GM18526 (cell line): Measurements from ENCODE around the gene CDH23.

Experiments
- POLR2A ChIP-seq: IDR thresholded peaks from 3 replicates; pipeline ENCODE4 v1.6.1; 2011; ENCODE audit not compliant: insufficient read length; ENCODE audit errors: extremely low read depth

The CDH23 gene

DNA sequence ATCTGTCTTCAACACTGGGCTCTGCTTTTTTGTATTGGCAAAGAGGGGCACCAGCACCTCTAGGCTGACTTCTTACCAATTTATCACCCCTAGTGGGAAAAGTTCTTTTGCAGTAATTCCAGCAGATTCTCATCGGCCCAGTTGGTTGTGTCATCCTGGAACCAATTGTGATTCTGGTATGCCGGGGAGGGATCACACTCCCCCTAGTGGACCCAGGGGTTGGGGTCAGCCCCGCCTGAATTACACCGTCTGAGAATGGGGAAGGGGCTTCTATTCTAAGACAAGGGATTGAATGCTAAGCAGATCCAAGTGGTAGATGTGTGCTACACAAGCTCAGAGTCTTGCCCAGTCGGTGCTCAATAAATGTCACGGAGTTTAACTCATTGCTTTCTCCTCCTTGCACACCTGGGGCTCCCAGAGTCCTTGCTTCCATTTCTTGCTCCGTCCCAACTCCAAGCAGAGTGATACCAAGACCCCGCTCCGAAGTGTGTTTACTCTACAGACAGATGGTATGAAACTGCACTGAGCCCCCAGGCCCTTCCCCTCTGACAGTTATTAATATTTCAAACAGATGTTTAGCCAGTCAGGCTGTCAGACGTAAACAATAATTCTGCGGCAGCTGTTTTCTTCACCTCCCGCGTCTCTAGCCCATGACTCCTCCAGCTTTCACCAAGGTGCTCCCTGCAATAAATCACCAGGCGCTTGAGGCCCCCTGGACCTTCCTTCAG is 251.0 kb downstream of the CDH23 start:
- no peak for TF ChIP-seq POLR2A

DNA sequence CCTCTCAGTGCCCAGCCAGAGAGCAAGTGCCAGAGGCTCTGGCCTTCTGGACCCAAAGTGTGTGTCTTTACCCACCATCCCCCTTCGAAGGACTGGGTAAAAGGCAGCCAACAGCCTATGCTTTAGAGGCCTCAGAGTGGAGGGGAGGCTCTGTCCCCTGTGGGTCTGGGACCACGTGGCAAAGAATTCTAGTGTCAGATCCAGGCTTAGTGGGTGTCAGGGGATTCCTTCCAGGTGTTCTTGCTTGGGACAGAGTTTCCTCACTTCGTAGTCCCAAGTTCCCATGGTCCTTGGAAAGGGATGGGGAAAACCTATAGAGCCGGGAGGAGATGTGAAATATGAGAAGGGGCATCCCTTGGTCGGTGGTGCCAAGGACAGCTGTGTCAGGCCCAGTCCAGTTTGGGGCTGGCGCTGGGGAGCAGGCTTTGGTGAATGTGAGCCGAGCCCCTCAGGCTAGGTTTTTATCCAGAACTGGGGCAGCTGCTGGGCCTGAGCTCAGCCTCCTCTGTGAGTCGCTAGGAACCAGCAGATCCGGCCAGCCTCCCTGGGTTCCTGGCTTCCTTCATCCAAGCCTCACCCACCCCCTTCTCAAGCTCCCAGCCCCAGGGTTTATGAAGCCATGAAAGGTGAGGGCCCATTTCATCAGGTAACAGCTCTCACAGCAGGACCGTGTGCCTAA is 251.7 kb downstream of the CDH23 start:
- TF ChIP-seq POLR2A: no peak

DNA sequence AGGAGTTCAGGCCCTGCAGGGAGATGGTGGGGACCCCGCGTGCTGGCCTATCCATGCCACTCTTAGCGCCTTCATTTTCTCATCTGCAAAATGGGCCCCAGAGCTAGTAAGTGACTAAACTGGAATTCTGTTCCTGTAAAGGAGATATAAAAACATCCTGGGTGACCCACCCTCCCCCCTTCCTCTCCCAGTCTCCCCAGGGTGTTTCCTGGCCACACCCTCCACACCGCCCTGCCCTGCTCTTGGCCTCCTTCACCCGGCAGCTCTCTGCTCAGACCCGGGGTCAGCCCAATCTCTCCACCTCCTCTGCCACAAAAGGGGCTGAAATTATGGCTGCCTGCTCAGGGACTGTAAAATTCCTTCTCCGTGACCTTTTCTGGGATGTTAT is 252.2 kb downstream of the CDH23 start:
- no peak for TF ChIP-seq POLR2A

DNA sequence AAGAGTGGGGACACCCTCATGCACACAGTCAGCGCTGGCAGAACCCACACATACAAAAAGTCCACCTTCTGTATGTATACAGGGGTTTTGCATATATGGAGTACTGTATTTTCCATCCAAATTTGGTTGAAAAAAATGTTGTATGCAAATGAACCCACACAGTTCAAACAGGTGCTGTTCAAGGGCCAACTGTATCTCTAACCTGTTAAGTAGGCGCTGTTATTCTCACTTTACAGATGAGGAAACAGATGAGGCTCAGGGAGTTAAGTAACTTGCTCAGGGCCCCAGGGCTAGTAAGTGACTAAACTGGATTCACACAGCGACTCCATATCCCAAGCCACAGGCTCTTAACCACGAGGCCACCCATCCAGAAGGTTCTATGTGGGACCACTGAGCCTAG is 252.9 kb downstream of the CDH23 start:
- TF ChIP-seq POLR2A: no peak

DNA sequence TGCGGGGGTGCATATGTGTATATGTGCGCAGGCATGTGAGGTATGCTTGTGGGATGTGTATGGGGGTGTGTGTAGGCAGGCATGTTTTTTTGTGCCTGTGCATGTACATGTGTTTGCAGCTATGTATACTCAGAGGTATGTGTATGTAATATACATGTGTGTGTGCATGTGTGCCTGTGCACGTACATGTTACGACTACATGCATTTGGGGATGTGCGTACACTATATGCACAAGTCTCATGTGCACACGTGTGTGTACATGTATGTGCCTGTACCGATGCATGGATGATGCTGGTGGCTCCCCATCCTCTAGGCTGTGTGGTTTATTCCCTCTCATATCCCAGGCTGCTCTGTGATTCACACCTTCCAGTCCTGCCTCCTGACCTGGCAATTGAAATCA is 253.7 kb downstream of the CDH23 start:
- no peak for TF ChIP-seq POLR2A

DNA sequence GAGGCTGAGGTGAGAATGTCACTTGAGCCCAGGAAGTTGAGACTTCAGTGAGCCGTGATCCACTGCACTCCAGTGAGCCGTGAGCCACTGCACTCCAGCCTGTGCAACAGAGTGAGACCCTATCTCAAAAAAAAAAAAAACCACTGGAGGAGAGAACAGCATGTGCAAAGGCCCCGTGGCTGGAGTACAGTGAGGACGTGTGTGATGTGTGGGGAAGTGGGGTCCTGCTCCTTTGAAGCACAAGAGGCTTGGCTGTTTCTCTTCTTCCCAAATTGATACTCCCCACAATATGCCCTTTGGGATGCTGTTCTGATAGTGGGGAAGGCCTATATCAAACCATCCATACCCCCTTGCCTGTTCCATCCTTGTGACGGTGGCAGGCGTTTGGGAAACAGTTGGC is 254.7 kb downstream of the CDH23 start:
- TF ChIP-seq POLR2A: no peak

DNA sequence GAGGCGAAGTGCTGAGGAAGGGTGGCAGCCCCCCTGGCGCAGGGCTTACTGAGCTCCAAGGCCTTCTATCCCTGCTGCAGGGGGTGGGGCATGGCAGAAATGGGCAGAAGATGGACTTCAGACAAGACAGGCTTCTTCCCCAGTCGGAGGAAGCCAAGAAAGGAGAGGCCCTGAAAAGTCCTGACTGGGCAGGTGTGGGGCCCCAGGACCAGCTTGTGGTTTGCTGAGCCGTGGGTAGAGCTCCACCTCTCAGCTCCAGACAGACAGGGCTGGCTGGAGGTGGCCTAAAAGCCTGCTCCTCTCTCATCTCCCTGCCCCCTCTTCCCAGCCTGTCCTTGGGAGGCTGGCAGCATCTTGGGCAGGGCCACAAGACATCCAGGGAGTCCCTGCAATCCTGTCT is 255.2 kb downstream of the CDH23 start:
- no peak for TF ChIP-seq POLR2A

DNA sequence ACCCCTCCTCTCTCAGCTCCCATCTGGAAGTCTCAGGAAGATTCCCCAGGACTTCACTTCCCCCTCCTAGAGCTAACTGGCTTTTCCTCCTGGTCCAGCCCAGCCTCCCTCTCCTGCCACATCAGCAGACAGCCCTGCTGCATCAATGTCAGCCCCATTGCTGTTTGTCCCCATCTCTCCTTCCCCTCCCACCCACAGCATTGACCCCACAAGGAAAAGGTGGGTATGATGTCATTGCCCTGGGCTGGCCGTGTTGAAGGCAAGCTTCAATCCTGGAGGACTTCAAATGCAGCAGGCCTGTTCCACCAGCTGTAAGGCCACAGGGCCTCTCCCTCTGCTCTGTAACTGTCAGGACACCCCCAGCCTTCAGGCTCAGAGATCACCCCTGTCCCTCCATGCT is 256.3 kb downstream of the CDH23 start:
- no peak for TF ChIP-seq POLR2A

DNA sequence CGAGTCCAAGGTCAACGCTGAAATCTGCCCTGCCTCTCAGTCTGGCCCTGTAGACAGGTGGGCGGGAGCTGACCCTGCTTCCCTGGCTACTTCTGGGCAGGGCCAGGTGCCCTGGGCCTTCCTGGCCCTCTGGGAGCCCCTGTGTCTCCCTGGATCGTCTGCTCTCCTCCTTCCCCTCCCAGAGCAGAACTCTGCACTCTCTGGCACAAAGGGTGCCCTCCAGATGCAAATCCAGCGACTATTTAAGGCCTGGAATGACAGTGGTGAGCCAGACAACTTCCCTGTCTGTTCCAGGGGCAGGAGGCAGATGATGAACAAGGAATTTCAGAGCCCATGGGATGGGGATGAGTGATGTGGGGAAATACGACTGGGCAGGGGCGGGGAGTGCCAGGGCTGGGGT is 259.5 kb downstream of the CDH23 start:
- TF ChIP-seq POLR2A: no peak

DNA sequence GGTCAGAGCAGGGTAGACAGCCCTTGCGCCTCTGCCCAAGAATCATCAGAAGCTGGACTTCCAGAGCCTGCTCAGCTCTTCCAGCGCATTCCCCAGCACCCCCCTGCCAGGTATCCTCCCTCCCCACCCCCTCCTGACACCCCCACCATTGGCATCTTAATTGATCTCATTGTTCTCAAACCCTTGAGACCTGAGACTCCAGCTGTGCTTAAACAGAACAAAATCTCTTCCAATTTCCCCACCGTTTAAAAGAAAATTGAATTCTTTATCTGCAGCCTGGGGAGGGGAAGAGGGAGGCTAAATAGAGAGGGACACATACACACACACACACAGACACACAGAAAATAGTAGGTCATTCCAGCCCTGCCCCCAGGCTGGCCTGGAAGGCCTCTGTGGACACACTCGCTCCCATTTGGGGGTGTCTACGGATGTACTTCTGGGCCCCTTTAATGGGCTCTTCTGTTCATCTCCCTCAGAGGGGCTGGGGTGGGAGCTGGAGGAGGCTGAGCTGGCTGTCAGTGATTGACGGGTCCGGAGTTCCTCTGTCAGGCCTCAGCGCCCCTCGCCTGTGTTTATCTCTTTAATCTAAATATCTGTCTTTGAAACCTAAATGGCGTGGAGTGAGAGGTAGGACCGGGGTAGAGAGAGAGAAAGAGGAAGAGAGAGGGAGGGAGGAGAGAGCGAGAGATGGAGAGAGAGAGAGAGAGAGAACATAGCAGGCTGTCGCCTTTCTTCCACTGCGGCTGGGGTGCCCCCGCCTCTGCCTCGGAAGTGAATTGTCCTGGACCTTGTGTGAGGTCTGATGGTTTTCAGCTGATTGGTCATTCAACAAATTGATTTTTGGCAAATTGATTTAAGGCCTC is 261.1 kb downstream of the CDH23 start:
- no peak for TF ChIP-seq POLR2A

DNA sequence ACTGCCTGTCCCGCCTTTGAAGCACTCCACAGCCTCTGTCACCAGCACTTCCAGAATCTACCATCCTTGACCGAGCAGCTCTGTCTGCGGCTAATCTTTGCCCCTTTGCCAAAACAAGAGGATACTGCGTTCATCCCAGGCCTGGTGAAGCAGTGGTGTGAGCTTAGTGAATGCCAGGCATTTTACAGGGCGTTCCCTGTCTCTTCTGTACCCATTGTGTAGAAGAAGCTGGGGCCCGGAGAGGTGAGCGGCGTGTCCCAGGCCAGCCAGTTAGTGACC is 261.7 kb downstream of the CDH23 start:
- TF ChIP-seq POLR2A: no peak

DNA sequence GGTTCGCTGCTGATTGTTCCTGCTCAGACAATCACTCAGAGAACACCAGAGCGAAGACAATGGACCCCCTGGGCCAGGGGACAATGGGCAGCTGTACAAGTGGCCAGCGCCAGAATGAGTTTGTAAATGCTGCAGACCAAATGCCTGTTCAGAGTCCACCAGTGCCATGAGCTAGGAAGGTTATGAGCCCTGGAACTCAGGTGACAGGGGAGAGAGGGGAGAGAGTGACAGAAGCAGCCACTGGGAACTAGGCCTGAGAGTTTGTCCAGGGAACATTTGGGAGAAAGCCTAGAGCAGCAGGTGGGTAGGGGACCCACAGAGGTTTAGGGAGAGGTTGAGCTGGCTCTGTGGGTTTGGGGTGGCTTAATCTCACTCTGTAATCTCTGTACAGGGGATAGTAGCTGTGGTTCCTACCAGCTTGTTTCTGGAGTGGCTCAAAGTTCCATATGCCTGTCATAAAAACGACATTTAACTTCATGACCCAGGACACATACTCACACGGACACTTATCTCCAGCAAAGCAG is 262.5 kb downstream of the CDH23 start:
- no peak for TF ChIP-seq POLR2A

DNA sequence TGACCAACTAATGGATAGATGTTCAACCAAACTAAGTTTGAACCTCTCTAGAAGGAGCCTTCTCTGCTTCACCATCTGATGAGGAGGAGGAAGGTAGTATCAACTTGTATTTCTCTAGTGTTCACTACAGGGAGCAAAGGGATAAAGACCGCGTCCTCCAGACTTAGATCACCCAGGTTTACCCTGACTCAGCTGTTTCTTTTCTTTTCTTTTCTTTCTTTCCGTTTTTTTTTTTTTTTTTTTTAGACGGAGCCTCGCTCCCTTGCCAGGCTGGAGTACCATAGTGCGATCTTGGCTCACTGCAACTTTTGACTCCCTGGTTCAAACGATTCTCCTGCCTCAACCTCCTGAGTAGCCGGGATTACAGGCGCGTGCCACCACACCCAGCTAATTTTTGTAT is 263.0 kb downstream of the CDH23 start:
- no peak for TF ChIP-seq POLR2A

DNA sequence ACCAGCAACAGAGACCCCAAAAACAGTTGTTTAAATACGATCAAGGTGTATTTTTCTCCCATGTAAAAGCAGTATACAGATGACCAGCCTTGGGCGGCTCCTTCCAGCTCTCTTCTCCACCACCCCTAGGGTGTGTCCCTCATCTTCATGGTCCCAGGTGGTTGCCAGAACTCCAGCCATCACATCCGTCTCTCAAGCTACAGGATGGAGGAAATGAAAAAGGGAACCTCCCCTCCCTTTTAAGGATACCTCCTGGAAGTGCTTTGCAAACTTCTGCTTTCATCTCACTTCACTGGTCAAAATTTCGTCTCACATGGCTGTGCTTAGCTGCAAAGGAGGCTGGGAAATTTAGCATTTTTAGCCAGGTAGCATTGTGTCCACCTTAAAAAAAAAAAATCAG is 263.6 kb downstream of the CDH23 start:
- no peak for TF ChIP-seq POLR2A

DNA sequence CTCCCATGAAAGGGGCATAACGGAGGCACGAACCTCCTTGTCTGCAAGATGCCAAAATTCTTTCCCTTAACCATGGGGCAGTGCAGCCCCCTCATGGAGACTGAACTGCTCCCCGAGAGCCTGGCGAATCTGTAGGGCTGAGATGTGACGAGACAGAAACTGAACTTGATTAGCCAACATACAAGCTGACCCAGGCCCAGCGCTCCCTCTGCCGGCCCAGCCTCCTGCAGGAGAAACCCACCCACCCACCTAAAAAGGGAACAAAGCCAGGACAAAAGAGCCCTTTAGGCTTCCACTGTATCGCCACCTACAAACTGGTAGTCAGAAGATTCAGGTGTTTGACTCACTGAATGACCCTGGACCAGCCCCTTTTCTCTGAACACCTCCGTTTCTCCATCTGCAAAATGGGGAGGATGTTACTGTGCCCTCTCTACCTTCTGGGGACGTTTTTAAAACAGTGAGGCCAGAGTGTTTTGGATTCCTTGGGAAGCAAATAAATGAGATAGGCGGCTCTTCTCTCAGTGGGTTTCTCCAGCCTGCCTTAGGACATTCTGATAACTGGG is 264.4 kb downstream of the CDH23 start:
- TF ChIP-seq POLR2A: no peak
